Breast epithelium (tissue), 3 donors: ENCODE data around the gene DSE.

ENCODE experiments used
- POLR2A ChIP-seq: fragments of 450-650 bp; IDR thresholded peaks from one replicate; pipeline ENCODE4 v1.6.1; 2016; ENCODE audit warnings: antibody characterized with exemption, mild to moderate bottlenecking, moderate library complexity
- TF ChIP-seq, protein P1 (sequence below), 3 donors: fragments of 450-650 bp; IDR thresholded peaks; one replicate each; pipeline ENCODE4 v1.5.1; 2016 to 2017; ENCODE audit warnings: antibody characterized with exemption in 3 of 3, mild to moderate bottlenecking in 3 of 3, moderate library complexity in 3 of 3

DNA sequence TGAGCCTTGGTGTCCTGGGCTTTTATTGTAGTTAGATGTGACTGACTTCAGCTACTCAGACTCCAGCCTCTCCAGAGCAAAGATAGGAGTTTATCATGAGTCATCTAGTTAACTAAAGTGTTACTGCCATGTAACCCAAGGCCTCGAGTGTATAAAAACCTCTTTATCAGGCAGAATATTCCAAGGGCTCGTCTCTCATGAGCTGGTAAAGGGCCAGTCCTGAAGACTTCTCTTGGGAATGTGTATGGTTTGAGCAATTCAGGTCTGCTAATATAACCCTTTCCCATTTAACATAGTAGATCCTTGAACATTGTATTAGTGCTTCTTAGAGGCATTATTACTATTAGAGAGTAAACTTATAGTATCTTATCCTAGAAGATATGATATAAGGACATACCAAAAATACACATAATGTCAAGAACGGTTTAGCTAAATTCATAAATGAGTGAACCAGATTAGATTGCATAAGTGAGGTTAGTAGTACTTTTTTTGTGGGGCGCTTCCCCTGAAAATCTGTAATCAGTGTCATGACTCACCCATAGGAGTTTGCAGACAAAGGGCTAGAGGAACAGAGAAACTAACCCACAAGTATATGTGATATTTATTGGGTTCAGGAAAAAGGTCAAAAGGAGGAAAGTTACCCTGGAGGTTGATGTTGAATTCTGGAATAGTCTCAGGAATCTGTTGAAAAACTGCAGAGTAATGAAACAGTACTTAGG is 16.0 kb downstream of the DSE start:
- TF ChIP-seq, protein P1, sequence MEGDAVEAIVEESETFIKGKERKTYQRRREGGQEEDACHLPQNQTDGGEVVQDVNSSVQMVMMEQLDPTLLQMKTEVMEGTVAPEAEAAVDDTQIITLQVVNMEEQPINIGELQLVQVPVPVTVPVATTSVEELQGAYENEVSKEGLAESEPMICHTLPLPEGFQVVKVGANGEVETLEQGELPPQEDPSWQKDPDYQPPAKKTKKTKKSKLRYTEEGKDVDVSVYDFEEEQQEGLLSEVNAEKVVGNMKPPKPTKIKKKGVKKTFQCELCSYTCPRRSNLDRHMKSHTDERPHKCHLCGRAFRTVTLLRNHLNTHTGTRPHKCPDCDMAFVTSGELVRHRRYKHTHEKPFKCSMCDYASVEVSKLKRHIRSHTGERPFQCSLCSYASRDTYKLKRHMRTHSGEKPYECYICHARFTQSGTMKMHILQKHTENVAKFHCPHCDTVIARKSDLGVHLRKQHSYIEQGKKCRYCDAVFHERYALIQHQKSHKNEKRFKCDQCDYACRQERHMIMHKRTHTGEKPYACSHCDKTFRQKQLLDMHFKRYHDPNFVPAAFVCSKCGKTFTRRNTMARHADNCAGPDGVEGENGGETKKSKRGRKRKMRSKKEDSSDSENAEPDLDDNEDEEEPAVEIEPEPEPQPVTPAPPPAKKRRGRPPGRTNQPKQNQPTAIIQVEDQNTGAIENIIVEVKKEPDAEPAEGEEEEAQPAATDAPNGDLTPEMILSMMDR (IDR thresholded peaks at IDR 0.05), result no peak
- TF ChIP-seq POLR2A, result no peak
